ENCODE data around the gene NFASC.

The NFASC gene

GRCh38 chr1:204842369-204842768 lies 28.3 kb upstream of the NFASC start:
- Histone ChIP-seq H3K27ac (no peak overlapping the region), H3K4me3 (ENCODE audit: low read depth in 1 of 2, low read length in 1 of 2) (no peak overlapping the region), H3K9me3 (no peaks in the 10 kb centered on the region), H3K36me3 (no peaks in the 10 kb centered on the region), H3K27me3 (peaks cover 29% of the 10 kb centered on the region), H3K4me1 (ENCODE audit: control insufficient read depth in 1 of 2, insufficient read depth in 1 of 2, low read depth in 1 of 2, low read length in 1 of 2) (no peaks in the 10 kb centered on the region)
- TF ChIP-seq CTCF (IDR thresholded peaks at IDR 0.05): no peak

GRCh38 chr1:204842892-204843291 lies 27.8 kb upstream of the NFASC start:
- H3K36me3 ChIP-seq: no peaks in the 10 kb centered on the region
- no peak for TF ChIP-seq CTCF (IDR thresholded peaks at IDR 0.05)
- no peaks in the 10 kb centered on the region for H3K4me1 ChIP-seq (ENCODE audit: control insufficient read depth in 1 of 2, insufficient read depth in 1 of 2, low read depth in 1 of 2, low read length in 1 of 2)
- no peak overlapping the region for H3K27ac ChIP-seq
- peaks cover 29% of the 10 kb centered on the region for H3K27me3 ChIP-seq
- no peaks in the 10 kb centered on the region for H3K9me3 ChIP-seq
- H3K4me3 ChIP-seq (ENCODE audit: low read depth in 1 of 2, low read length in 1 of 2): no peak overlapping the region

- Histone ChIP-seq H3K36me3 (no peaks in the 10 kb centered on the region), H3K4me3 (ENCODE audit: low read depth in 1 of 2, low read length in 1 of 2) (no peak overlapping the region), H3K9me3 (no peaks in the 10 kb centered on the region), H3K4me1 (ENCODE audit: control insufficient read depth in 1 of 2, insufficient read depth in 1 of 2, low read depth in 1 of 2, low read length in 1 of 2) (no peaks in the 10 kb centered on the region), H3K27ac (no peak overlapping the region), H3K27me3 (peaks cover 45% of the 10 kb centered on the region)
- no peak for TF ChIP-seq CTCF (IDR thresholded peaks at IDR 0.05)
Observed at GRCh38 chr1:204846546-204846945, 24.1 kb upstream of the NFASC start.

- Histone ChIP-seq H3K27ac (no peak overlapping the region), H3K27me3 (peaks cover 52% of the 10 kb centered on the region), H3K4me1 (ENCODE audit: control insufficient read depth in 1 of 2, insufficient read depth in 1 of 2, low read depth in 1 of 2, low read length in 1 of 2) (no peaks in the 10 kb centered on the region), H3K9me3 (no peaks in the 10 kb centered on the region), H3K4me3 (ENCODE audit: low read depth in 1 of 2, low read length in 1 of 2) (no peak overlapping the region), H3K36me3 (no peaks in the 10 kb centered on the region)
- no peak for TF ChIP-seq CTCF (IDR thresholded peaks at IDR 0.05)
Observed at GRCh38 chr1:204848579-204848978, 22.1 kb upstream of the NFASC start.

GRCh38 chr1:204852854-204853253 lies 17.8 kb upstream of the NFASC start:
- Histone ChIP-seq H3K36me3 (no peaks in the 10 kb centered on the region), H3K27me3 (peaks cover 66% of the 10 kb centered on the region), H3K9me3 (no peaks in the 10 kb centered on the region), H3K27ac (no peak overlapping the region), H3K4me3 (ENCODE audit: low read depth in 1 of 2, low read length in 1 of 2) (no peak overlapping the region), H3K4me1 (ENCODE audit: control insufficient read depth in 1 of 2, insufficient read depth in 1 of 2, low read depth in 1 of 2, low read length in 1 of 2) (no peaks in the 10 kb centered on the region)
- TF ChIP-seq CTCF (IDR thresholded peaks at IDR 0.05): no peak

GRCh38 chr1:204853436-204853835 lies 17.2 kb upstream of the NFASC start:
- no peak overlapping the region for H3K4me3 ChIP-seq (ENCODE audit: low read depth in 1 of 2, low read length in 1 of 2)
- H3K27ac ChIP-seq: no peak overlapping the region
- H3K4me1 ChIP-seq (ENCODE audit: control insufficient read depth in 1 of 2, insufficient read depth in 1 of 2, low read depth in 1 of 2, low read length in 1 of 2): no peaks in the 10 kb centered on the region
- TF ChIP-seq CTCF (IDR thresholded peaks at IDR 0.05): no peak
- H3K27me3 ChIP-seq: peaks cover 62% of the 10 kb centered on the region
- no peaks in the 10 kb centered on the region for H3K36me3 ChIP-seq
- no peaks in the 10 kb centered on the region for H3K9me3 ChIP-seq

All from neutrophil (primary cell).